T-helper 2 cell treated with Interferon-gamma antibody and Interleukin-4, amounts not matched to agents 100 ng/mL and 5 ng/mL, for 36 hours (primary cell): ENCODE results near the gene C19orf44. TPM values are rescaled to one million over a fixed set of nuclear protein-coding genes. Genes with fewer than 3 reads are reported as not detected.
"Not testable (repeated sequence)": the region's sequence is repeated elsewhere in the genome, so short reads cannot be mapped to it uniquely, and the experiment has no call there.

ENCODE experiments used
- intact Hi-C: fragments of 100-400 bp; cut with micrococcal nuclease; formaldehyde crosslinking; loops from one replicate; pipeline ENCODE4 v1.15.1; 2023
- total RNA-seq: library from RNA; stranded (reverse); gene quantifications from 2 replicates; pipeline ENCODE4 v1.2.3, GENCODE V29; 2022

Gene C19orf44
- 2.8 and 3.4 TPM in 2 replicates for total RNA-seq

GRCh38 chr19:16495982-16496612 is at the start of gene C19orf44, which contains the start of gene CALR3:
C19orf44 (plus strand) TSS chr19:16496394; CDS start chr19:16500793, 4,399 bp downstream.
CALR3 (minus strand) TSS chr19:16496167; CDS start chr19:16496129, 38 bp downstream.
- intact Hi-C loops = loop anchor here (1.0 to 2.0 kb wide), 3 partner anchors 23 to 133 kb away; partner anchors contain the start of genes MED26 and SLC35E1

DNA sequence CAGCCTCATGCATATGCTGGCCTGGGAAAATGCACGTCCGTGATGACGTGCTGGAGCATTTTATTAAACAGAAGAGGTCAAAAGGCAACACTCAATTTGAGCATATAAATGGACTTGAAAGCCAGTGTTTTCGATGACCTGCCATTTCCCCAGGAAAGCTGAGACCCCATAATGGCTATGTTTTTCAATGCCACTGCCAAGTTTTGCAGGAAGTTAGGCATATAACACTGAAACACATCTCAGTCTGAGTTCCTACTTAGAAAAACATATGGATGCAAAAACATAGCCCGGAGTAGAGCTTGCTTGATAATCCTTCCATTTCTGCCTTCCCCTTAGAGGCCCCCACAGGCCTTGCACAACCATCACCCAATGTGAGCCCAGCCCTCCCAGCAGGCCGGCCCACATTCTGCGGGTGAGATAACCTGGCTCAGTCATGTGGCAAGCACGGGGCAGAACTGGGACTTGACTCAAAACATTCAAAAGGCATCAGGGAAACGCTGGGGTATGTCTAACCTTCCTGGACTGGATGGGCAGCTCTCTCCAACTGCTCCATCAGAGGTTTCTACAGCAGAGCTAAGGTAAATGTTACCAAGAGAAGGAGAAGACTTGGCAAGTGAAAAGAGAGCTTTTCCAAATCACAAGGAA is 49.3 kb upstream of the C19orf44 start:
- intact Hi-C loops = no loop called here

GRCh38 chr19:16448872-16449271 is 47.3 kb upstream of the C19orf44 start:
- intact Hi-C loops = not testable (repeated sequence)

DNA sequence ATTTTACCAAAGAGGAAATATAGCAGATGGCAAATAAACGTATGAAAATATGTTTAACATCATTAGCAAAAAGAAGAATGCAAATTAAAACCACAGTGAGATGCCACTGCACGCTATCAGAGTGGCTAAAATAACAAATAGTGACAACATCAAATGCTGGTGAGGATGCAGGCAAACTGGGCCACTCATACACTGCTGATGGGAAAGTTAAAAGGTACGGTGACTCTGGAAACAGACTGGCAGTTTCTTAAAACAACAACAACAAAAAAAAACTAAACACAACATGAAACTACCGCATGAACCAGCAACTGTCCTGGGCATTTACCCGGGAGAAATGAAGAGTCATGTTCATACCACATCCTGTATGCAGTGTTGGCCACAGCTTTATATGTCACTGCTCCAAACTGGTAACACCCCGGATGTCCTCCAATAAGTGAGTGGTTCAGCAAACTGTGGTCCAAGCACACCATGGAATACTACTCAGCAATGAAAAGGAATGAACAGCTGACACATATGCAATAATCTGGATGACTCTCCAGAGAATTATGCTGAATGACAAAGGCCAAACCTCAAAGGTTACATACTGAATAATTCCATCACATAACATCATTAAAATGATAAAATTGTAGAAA is 46.7 kb upstream of the C19orf44 start:
- intact Hi-C loops = no loop called here

- intact Hi-C loops = no loop called here
Measured at GRCh38 chr19:16452325-16452724, 43.9 kb upstream of the C19orf44 start.

DNA sequence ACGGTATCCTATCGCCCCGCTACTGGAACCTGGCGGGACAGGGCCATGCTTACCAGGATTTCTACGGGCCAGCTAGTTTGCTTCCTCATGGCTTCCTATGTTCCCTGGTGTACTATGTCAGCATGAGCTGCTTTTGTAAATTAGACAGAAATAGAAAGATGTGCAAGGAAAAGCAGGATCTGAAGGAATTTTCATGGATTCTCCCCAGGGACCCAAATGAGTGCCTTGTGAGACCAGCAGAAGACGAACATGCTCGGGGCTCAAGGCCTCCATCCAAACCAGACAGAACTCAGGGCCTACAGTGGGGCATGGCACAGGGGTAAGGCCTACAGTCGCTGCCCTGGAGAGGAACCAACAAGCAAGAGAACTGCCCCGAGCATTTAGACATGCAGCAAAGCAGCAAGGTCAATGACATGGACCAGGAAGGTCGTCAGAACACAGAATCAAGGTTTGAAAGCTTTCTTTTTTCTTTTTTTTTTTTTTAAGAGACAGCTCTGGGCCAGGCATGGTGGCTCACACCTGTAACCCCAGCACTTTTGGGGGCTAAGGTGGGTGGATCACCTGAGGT is 41.8 kb upstream of the C19orf44 start:
- intact Hi-C loops = no loop called here

- intact Hi-C loops = no loop called here
Measured at GRCh38 chr19:16455489-16455888, 40.7 kb upstream of the C19orf44 start.

GRCh38 chr19:16456652-16457194 is 39.5 kb upstream of the C19orf44 start:
- intact Hi-C loops = no loop called here

DNA sequence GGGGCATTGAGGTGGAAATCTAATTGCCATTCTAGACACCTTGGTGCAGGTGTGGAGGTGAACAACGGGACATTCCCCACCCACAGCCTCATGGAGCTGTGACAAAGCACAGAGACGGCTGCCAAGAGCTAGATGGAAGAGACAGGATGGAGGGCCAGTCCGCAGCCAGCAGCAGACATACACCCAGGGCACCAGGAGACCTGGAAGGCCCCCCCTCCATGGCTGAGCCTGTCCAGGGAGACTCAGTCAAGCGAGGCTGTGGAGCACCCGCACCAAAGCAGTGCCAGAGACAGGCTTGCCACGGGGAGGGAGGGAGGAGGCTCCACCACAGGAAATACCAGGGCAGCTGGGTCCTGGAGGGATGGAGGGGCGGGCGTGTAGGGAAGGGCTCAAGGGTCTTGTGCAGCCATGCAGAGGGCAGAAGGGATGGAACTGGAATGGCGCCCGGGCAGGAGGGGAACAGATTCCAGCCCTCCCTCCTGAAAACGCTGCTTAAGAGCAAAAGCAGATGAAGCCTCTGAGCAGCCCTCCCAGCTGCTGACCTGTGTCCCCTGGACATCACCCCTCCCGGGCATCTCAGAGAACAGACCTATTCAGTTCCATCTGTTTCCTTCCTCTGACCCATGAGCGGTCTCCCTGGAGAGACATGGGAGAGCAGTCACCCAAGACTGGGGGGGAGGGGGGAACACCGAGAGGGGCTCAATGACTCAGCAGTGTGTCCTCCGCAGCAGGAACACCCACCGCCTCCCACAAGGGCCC is 38.8 kb upstream of the C19orf44 start:
- intact Hi-C loops = no loop called here

DNA sequence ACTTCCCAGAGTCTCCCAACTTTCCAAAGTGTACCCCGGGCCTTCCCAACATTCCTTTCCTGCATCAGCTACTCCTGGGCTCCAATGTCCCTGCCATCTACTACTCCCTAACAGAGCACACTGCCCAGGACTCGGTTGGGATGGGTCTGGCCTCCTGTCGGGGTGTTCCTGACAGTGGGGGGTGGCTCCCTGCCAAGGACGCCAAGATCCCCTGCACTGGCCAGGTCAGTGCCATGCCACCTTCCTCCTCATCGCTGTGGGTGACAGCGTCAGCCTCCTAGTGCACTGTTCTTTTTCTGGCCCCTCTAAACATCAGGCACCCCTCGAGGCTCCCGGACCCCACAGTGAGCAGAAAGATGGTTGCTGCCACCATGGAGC is 38.3 kb upstream of the C19orf44 start:
- intact Hi-C loops = no loop called here

GRCh38 chr19:16458391-16459341 is 37.5 kb upstream of the C19orf44 start:
- intact Hi-C loops = no loop called here

GRCh38 chr19:16459680-16460079 is 36.5 kb upstream of the C19orf44 start:
- intact Hi-C loops = no loop called here

GRCh38 chr19:16460454-16460853 is 35.7 kb upstream of the C19orf44 start:
- intact Hi-C loops = no loop called here

DNA sequence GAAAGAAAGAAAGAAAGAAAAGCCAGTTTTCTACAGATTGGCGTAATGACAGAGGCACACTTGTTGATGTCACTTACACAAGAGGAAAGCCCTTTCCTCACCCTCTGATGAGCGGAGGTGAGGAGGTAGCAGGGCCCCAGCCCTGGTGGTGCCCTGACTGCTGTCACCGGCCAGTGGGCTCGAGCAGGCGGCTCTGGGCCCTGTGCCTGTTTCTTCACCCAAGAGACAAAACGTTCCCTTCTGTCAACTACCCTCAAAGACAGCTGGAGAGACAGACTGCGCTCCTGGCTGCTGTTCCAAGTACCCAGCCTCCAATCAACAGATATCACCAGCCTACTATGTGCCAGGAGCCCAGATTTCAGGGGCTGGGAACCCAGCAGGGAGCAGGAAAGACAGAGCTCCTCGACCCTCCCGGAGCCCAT is 34.6 kb upstream of the C19orf44 start:
- intact Hi-C loops = no loop called here

DNA sequence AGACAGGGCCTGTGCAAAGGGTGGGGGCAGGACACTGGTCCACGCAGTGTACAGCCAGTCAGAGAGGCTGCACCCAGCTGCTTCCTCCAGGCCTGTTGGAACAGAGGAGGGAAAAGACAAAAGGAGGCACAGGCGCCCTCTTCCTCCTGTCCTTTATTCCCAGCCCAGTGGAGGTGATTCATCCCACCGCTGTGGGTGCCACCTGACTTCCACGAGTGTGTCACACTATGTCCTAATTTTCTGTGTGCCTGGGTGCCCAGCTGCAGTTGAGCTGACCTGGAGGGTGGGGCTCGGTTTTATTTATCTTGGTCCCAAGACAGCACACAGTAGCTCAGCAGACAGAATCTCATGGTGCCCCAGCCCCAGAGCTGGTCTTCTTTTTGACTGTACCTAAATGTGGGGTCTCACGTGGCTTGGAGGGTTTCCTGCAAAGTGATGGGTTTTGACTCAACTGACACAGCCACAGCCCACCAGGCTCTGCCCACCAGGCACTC is 33.4 kb upstream of the C19orf44 start:
- intact Hi-C loops = no loop called here

- intact Hi-C loops = no loop called here
Measured at GRCh38 chr19:16463341-16463990, 32.7 kb upstream of the C19orf44 start.

- intact Hi-C loops = no loop called here
Measured at GRCh38 chr19:16463991-16464575, 32.1 kb upstream of the C19orf44 start.

- intact Hi-C loops = no loop called here
Measured at GRCh38 chr19:16465239-16465638, 31.0 kb upstream of the C19orf44 start.
